Mucosa of rectum (tissue), 2 donors: ENCODE data around the gene REEP1.
A peak's percentile ranks its signal among the peaks of the same experiment; 100 is the strongest.

Experiments used
- H3K27ac ChIP-seq, 2 donors: one replicate each; pipeline ENCODE4 v1.7.0; 2013; ENCODE audit warnings: inconsistent platforms in 2 of 2, low read depth in 2 of 2, low read length in 2 of 2
- H3K27me3 ChIP-seq, 2 donors: one replicate each; pipeline ENCODE4 v1.7.0; 2013; ENCODE audit warnings: low read length in 2 of 2; ENCODE audit not compliant: control insufficient read depth in 2 of 2, insufficient read depth in 2 of 2
- H3K36me3 ChIP-seq, 2 donors: one replicate each; pipeline ENCODE4 v1.7.0; 2013; ENCODE audit warnings: low read length in 2 of 2; ENCODE audit not compliant: control insufficient read depth in 2 of 2, insufficient read depth in 2 of 2
- H3K4me1 ChIP-seq, 2 donors: one replicate each; pipeline ENCODE4 v1.7.0; 2013; ENCODE audit warnings: low read length in 2 of 2, mild to moderate bottlenecking in 1 of 2; ENCODE audit not compliant: control insufficient read depth in 2 of 2, insufficient read depth in 2 of 2
- H3K4me3 ChIP-seq, 2 donors: one replicate each; pipeline ENCODE4 v1.7.0; 2013; ENCODE audit warnings: low read length in 2 of 2
- H3K9ac ChIP-seq, 2 donors: one replicate each; pipeline ENCODE4 v1.7.0; 2013; ENCODE audit warnings: low read length in 2 of 2, low read depth in 1 of 2, mild to moderate bottlenecking in 1 of 2
- H3K9me3 ChIP-seq, 2 donors: one replicate each; pipeline ENCODE4 v1.7.0; 2013; ENCODE audit warnings: low read length in 2 of 2; ENCODE audit not compliant: control insufficient read depth in 2 of 2
- donor health status: healthy.
- donor health status: Normal muscosa, but diverticular disease.

REEP1 gene

GRCh38 chr2:86271248-86271647 is 66.2 kb downstream of the REEP1 start:
- Histone ChIP-seq H3K27me3 (no peaks in the 10 kb centered on the region), H3K36me3 (no peaks in the 10 kb centered on the region), H3K4me3 (no peak overlapping the region), H3K9ac (no peak overlapping the region), H3K27ac (no peak overlapping the region), H3K4me1 (peaks cover 16 to 19% of the 10 kb centered on the region in 2 donors), H3K9me3 (peaks cover 0 to 3% of the 10 kb centered on the region in 2 donors)

- H3K27ac ChIP-seq, result no peak overlapping the region
- H3K9me3 ChIP-seq, result no peaks in the 10 kb centered on the region
- no peaks in the 10 kb centered on the region for H3K4me1 ChIP-seq
- no peaks in the 10 kb centered on the region for H3K36me3 ChIP-seq
- H3K4me3 ChIP-seq, result no peak overlapping the region
- H3K27me3 ChIP-seq, result no peaks in the 10 kb centered on the region
- no peak overlapping the region for H3K9ac ChIP-seq
Measured at GRCh38 chr2:86263956-86264355, 73.5 kb downstream of the REEP1 start.

- Histone ChIP-seq H3K27me3 (no peaks in the 10 kb centered on the region), H3K9ac (no peak overlapping the region), H3K36me3 (no peaks in the 10 kb centered on the region), H3K9me3 (no peaks in the 10 kb centered on the region), H3K4me1 (no peaks in the 10 kb centered on the region), H3K4me3 (no peak overlapping the region), H3K27ac (no peak overlapping the region)
Measured at GRCh38 chr2:86260978-86261377, 76.4 kb downstream of the REEP1 start.

- H3K27ac ChIP-seq, result no peak overlapping the region
- H3K4me1 ChIP-seq, result peaks cover 0 to 6% of the 10 kb centered on the region in 2 donors
- no peaks in the 10 kb centered on the region for H3K27me3 ChIP-seq
- H3K36me3 ChIP-seq, result no peaks in the 10 kb centered on the region
- no peaks in the 10 kb centered on the region for H3K9me3 ChIP-seq
- no peak overlapping the region for H3K9ac ChIP-seq
- no peak overlapping the region for H3K4me3 ChIP-seq
Measured at GRCh38 chr2:86258106-86258505, 79.3 kb downstream of the REEP1 start.

GRCh38 chr2:86256982-86257381 is 80.4 kb downstream of the REEP1 start:
- Histone ChIP-seq H3K9me3 (no peaks in the 10 kb centered on the region), H3K4me3 (no peak overlapping the region), H3K27me3 (no peaks in the 10 kb centered on the region), H3K9ac (no peak overlapping the region), H3K36me3 (no peaks in the 10 kb centered on the region), H3K27ac (no peak overlapping the region), H3K4me1 (peaks cover 0 to 6% of the 10 kb centered on the region in 2 donors)

GRCh38 chr2:86256300-86256699 is 81.1 kb downstream of the REEP1 start:
- Histone ChIP-seq H3K4me3 (no peak overlapping the region), H3K4me1 (peaks cover 0 to 6% of the 10 kb centered on the region in 2 donors), H3K9me3 (no peaks in the 10 kb centered on the region), H3K27me3 (no peaks in the 10 kb centered on the region), H3K27ac (no peak overlapping the region), H3K36me3 (no peaks in the 10 kb centered on the region), H3K9ac (no peak overlapping the region)

GRCh38 chr2:86254576-86255538 is 82.6 kb downstream of the REEP1 start:
- Histone ChIP-seq H3K27ac (peak overlapping the region; percentile 37 to 38), H3K4me1 (peaks cover 5 to 9% of the 10 kb centered on the region in 2 donors), H3K9me3 (no peaks in the 10 kb centered on the region), H3K36me3 (no peaks in the 10 kb centered on the region), H3K9ac (no peak overlapping the region), H3K27me3 (no peaks in the 10 kb centered on the region), H3K4me3 (no peak overlapping the region)

- H3K9ac ChIP-seq, result no peak overlapping the region
- H3K36me3 ChIP-seq, result no peaks in the 10 kb centered on the region
- no peaks in the 10 kb centered on the region for H3K27me3 ChIP-seq
- no peaks in the 10 kb centered on the region for H3K9me3 ChIP-seq
- no peak overlapping the region for H3K4me3 ChIP-seq
- H3K27ac ChIP-seq, result no peak overlapping the region
- peaks cover 5 to 9% of the 10 kb centered on the region in 2 donors for H3K4me1 ChIP-seq
Measured at GRCh38 chr2:86253424-86253823, 84.0 kb downstream of the REEP1 start.

- peaks cover 5 to 9% of the 10 kb centered on the region in 2 donors for H3K4me1 ChIP-seq
- no peaks in the 10 kb centered on the region for H3K9me3 ChIP-seq
- H3K36me3 ChIP-seq, result no peaks in the 10 kb centered on the region
- no peak overlapping the region for H3K27ac ChIP-seq
- H3K9ac ChIP-seq, result no peak overlapping the region
- no peaks in the 10 kb centered on the region for H3K27me3 ChIP-seq
- H3K4me3 ChIP-seq, result no peak overlapping the region
Measured at GRCh38 chr2:86251840-86252266, 85.6 kb downstream of the REEP1 start.

GRCh38 chr2:86249579-86250391 is 87.6 kb downstream of the REEP1 start:
- H3K27me3 ChIP-seq, result no peaks in the 10 kb centered on the region
- H3K36me3 ChIP-seq, result no peaks in the 10 kb centered on the region
- H3K9ac ChIP-seq, result no peak overlapping the region
- no peaks in the 10 kb centered on the region for H3K9me3 ChIP-seq
- no peak overlapping the region for H3K27ac ChIP-seq
- no peak overlapping the region for H3K4me3 ChIP-seq
- H3K4me1 ChIP-seq, result peaks cover 4 to 5% of the 10 kb centered on the region in 2 donors
